HG03097 (cell line): ENCODE measurements around the gene HTR2A.

Experiments
- ATAC-seq: cut with Tn5 transposase; IDR thresholded peaks from one replicate; pipeline ENCODE4 v1.9.1; 2021; ENCODE audit not compliant: unreplicated experiment, low FRiP score

HTR2A gene

GRCh38 chr13:46874006-46874405, 22.8 kb downstream of the HTR2A start:
- ATAC-seq: no peak

GRCh38 chr13:46871557-46871956, 25.3 kb downstream of the HTR2A start:
- no peak for ATAC-seq

DNA sequence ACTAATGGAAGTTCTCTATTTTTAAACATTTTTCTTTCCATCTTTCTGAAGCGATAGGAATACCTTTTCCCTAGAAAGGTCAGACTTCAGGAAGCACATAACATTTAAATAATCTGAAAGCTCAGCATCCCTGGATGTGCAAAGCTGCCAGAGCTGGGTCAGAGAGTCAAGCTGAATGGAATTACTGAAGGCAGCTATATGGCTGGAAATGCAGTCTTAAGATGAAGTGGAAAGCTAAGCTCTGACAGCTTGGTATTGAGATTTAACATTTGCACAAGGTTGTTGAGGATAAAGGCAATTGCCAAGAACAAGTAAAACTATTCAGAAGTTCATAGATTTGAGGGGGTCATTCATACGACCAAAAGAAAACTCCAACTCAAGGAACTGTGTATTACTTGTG, 28.8 kb downstream of the HTR2A start:
- no peak for ATAC-seq

- no peak for ATAC-seq
Observed at GRCh38 chr13:46866150-46866549, 30.7 kb downstream of the HTR2A start.

DNA sequence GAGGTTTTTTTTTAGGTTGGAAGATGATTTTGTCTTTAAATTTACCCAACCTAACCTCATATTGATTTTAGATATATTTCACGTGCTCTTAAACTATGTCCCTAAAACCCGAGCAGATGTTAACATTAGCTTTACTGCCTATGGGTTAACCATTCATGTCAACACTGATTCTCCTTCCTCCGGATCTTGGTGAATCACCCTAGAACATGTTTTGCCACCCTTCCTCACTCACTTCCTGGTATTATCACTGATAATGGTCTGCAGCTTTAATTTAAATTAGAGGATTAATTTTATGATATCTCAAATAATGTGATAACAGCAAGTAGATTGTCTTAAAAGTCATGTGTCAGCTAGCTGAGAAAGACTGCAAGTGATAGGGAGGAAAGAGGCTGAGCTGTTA, 31.9 kb downstream of the HTR2A start:
- ATAC-seq: no peak

DNA sequence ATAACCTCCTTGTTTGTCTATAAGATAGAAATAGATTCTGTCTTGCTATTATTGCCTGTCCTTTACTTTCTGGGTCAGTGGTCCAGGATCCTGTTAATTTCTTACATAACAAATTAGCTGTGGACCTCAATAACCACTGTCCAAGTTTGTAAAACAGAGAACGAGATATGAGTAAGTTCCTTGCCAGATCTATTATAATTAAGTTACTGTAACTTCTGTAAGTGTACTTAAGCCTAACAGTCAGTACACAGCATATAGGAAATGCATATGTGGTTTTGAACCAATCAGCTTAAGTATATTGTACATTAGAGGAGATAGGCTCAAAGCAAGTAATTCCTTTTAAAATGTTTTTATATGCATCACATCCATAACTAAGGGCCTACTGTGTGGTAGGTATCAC, 34.9 kb downstream of the HTR2A start:
- no peak for ATAC-seq

DNA sequence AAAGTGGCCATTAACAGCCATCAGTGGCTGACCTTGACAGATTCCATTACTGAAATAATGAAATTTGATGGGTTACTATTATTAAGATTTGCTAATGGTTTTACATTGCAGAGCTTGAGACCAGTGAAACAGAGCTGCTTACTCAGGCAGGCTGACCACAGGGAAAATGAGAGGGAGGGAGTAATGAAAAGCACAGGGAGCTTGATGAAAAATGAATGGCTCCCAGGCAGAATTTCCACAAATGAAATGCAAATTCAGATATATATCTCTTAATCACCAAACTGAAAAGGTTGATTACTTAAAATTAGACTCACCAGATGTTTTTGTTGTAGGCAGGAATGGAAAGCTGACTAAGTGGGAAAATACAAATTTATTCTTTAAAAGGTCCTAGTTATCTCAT, 36.1 kb downstream of the HTR2A start:
- ATAC-seq: no peak

GRCh38 chr13:46858776-46859175, 38.1 kb downstream of the HTR2A start:
- no peak for ATAC-seq

DNA sequence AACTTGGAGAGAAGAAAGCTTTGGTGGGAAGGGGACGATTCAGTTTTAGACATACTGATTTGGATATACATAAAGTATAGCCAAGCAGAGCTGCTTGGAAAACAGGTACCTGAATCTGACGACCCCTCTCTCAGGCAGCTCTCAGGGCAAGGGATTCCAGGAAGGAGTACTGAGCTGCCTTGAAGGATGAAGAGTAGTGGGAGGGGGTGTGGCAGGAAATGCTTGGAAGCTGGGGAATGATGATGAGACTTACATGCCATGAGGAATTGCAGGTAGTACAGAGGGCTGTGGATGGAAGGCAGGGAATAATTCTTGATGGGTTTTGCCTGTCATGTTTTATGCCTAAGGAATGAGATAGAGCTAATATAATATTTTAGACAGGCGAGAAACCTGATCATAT, 38.7 kb downstream of the HTR2A start:
- ATAC-seq: no peak

DNA sequence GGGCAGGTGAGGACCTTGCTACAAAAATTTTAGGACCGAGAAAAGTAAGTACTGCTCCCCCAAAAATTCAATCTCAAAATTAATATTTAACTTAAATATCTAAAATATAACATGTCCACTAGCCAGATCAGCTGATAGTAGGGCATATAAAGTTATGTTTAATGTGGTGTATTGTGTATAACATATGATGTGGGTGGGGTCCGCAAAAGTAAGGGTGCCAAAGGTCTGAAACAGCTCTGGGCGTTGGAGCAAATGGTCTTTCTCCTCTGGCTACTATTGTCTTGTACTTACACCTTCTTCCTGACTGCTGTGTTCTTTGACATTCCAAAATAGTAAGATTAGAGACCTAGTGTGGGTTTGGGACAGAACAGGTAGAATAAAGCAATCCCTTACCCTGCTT, 41.2 kb downstream of the HTR2A start:
- no peak for ATAC-seq

DNA sequence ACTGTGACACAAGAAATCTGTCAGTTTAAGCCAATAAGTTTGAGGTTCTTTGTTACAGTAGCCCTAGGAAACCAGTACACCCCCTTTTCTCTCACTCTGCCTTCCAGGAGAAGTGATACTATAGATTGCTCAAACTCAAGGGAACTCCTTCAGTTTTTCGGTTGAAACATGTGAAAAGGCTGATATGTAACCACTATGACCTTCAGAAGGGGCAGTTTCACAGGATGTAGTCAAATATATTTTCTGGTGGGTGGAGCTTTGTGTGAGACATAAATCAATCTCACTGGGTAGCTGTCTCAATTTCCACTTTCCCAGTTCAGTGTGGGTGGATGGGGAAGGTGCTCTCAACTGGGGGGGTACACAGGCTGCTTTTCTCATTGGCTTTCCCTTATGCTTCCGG, 41.7 kb downstream of the HTR2A start:
- no peak for ATAC-seq

GRCh38 chr13:46852168-46852567, 44.7 kb downstream of the HTR2A start:
- no peak for ATAC-seq

DNA sequence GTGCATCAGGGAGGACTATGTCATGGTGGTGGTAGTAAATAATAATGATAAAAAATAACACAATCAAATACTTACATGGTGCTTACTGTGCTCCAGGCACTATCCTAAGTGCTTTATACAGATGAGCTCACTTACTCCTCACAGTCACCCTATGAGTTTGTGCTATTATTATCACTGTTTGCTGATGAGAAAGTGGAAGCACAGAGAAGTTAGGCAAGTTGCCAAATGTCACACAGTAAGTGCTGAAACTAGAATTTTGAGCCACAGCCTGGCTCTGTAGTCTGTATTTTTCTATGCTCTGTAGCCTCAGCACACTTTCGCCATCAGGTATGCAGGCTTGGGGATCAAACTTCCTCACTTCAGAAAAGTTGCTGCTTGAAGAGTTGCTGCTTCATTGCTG, 46.6 kb downstream of the HTR2A start:
- no peak for ATAC-seq

GRCh38 chr13:46846726-46847125, 50.1 kb downstream of the HTR2A start:
- ATAC-seq: no peak

- no peak for ATAC-seq
Observed at GRCh38 chr13:46845146-46845545, 51.7 kb downstream of the HTR2A start.

- ATAC-seq: no peak
Observed at GRCh38 chr13:46844431-46844830, 52.4 kb downstream of the HTR2A start.

DNA sequence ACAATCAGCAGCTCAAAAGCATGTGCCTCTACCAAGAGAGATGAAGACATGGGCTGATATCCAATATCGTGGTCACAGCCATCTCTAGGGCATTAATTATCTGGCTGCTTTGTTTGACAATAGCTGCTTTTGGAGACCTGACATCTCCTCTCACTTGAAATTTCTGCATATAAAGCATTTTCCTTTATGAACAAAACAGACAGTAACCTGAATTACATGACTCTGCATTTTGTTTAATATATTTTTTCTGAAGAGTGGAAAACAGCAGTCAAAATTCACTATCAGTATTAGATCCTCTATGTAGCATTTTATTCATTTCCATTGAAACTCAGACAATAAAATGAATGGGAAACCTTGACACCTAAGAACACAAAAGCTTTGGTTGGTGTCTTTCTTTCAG, 57.5 kb downstream of the HTR2A start:
- ATAC-seq: no peak

- ATAC-seq: no peak
Observed at GRCh38 chr13:46834657-46835056, 62.2 kb downstream of the HTR2A start.

DNA sequence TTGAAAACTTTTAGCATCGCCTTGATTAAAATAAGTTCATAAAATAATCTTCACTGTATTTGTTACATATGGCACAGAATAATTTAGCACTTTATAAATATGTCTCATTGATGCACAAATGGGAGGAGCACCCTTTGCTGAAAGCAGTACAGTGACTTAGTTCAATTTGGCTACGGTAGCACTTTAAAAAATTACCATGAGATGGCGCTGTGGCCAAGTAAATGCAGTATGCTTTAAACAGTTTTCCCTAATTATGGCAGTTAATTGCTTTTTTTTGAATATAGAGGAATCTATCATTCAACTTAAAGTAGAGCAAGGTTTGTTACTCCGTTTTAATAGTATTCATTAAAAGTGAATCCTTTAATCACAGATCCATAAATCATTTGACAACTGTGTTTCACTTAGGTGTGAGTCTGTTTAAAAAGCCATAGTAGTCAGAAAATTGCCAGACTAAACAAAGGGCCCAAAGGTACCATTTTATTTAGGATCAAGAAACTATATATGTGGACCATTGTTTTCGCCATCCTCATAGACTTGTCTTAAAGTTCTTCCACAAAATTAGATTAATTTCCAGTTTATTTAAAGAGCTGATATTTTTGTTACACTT, 65.2 kb downstream of the HTR2A start:
- no peak for ATAC-seq

DNA sequence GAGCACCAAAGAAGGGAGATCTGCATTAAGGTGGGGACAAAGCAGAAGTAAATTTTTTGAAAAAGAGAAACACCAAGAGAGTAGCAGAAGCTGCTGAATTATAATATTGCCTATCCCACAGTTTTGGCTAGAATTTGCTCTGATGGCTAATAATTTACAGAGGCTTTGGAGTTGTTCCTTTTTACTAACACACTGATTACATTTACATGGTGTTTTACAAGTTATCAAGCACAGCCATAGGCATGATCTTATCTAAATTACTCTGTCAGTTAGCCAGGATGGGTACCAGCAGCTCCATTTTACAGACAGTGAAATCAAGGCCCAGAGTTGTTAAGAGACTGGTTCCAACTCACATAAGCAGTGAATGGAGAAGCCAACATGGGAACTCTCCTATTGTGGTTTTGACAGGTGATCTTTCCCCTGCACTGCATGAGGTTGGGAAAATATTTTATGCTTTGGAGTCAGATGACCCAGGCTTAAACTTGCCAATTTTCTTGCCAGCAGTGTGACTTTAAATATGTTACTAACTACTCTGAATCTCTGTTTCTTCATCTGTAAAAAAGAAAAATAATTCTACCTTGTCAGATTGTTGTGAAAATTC, 66.3 kb downstream of the HTR2A start:
- no peak for ATAC-seq

- no peak for ATAC-seq
Observed at GRCh38 chr13:46822551-46822950, 74.3 kb downstream of the HTR2A start.

GRCh38 chr13:46817838-46818476, 78.9 kb downstream of the HTR2A start:
- ATAC-seq: no peak
